Measurements from ENCODE around the gene PFKFB3.

The PFKFB3 gene

DNA sequence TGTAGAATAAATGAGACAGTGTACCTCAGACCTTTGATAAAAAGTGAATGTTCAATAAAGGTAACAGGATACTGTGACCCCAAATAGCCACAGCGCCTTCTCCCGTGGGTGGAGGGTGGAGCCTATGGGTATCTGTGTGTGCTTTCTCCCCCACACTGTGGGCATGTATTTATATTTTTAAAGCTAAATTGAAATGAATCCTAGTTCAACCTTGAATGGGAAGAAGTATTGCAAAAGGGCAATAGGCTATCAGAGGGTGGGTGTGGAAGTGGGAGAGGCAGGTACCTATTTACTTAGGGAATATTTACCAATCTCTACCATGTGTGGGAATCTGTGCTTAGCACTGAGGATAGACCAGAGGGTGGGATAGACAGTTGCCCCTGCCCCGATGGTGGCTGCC lies 68.9 kb downstream of the PFKFB3 start:
- no peak overlapping the region for H3K4me2 ChIP-seq
- TF ChIP-seq, protein P1, sequence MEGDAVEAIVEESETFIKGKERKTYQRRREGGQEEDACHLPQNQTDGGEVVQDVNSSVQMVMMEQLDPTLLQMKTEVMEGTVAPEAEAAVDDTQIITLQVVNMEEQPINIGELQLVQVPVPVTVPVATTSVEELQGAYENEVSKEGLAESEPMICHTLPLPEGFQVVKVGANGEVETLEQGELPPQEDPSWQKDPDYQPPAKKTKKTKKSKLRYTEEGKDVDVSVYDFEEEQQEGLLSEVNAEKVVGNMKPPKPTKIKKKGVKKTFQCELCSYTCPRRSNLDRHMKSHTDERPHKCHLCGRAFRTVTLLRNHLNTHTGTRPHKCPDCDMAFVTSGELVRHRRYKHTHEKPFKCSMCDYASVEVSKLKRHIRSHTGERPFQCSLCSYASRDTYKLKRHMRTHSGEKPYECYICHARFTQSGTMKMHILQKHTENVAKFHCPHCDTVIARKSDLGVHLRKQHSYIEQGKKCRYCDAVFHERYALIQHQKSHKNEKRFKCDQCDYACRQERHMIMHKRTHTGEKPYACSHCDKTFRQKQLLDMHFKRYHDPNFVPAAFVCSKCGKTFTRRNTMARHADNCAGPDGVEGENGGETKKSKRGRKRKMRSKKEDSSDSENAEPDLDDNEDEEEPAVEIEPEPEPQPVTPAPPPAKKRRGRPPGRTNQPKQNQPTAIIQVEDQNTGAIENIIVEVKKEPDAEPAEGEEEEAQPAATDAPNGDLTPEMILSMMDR (conservative IDR thresholded peaks at IDR 0.05; ENCODE audit: low read depth, low read length): no peak
- no peaks in the 10 kb centered on the region for H4K20me1 ChIP-seq (ENCODE audit: insufficient read depth)
- no peaks in the 10 kb centered on the region for H3K79me2 ChIP-seq (ENCODE audit: insufficient read depth, low read depth)
- H3K27ac ChIP-seq: no peak overlapping the region
- H3K4me1 ChIP-seq (ENCODE audit: low read depth, poor library complexity, severe bottlenecking): no peaks in the 10 kb centered on the region
- H3K36me3 ChIP-seq (ENCODE audit: insufficient read depth): no peaks in the 10 kb centered on the region
- no peak overlapping the region for H2AFZ ChIP-seq (ENCODE audit: low read depth)
- no peaks in the 10 kb centered on the region for H3K27me3 ChIP-seq (ENCODE audit: insufficient read depth, low read depth)
- H3K4me3 ChIP-seq (IDR thresholded peaks at IDR 0.05; ENCODE audit: insufficient read depth, low read depth, low read length): no peak overlapping the region
- H3K9ac ChIP-seq: no peak overlapping the region

DNA sequence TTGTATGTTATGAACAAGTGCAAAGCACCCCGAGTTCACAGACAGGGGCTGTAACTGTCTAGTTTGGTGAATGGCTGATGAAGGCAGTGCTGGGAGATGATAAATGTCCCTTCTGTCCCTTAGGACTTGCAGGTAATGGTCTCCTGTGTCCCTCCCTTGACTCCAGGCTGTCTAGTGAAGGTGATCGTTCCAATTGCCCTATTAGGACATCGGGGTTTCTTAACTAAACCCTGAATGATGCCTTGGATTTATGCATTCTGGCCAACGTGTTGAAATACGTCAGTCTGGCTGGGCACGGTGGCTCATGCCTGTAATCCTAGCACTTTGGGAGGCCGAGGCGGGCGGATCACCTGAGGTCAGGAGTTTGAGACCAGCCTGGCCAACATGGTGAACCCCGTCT lies 69.4 kb downstream of the PFKFB3 start:
- H3K4me2 ChIP-seq: no peak overlapping the region
- no peaks in the 10 kb centered on the region for H3K79me2 ChIP-seq (ENCODE audit: insufficient read depth, low read depth)
- H2AFZ ChIP-seq (ENCODE audit: low read depth): no peak overlapping the region
- TF ChIP-seq, protein P1 (conservative IDR thresholded peaks at IDR 0.05; ENCODE audit: low read depth, low read length): no peak
- H3K4me3 ChIP-seq (IDR thresholded peaks at IDR 0.05; ENCODE audit: insufficient read depth, low read depth, low read length): no peak overlapping the region
- H3K36me3 ChIP-seq (ENCODE audit: insufficient read depth): no peaks in the 10 kb centered on the region
- H3K4me1 ChIP-seq (ENCODE audit: low read depth, poor library complexity, severe bottlenecking): no peaks in the 10 kb centered on the region
- no peaks in the 10 kb centered on the region for H4K20me1 ChIP-seq (ENCODE audit: insufficient read depth)
- H3K27ac ChIP-seq: no peak overlapping the region
- H3K9ac ChIP-seq: no peak overlapping the region
- no peaks in the 10 kb centered on the region for H3K27me3 ChIP-seq (ENCODE audit: insufficient read depth, low read depth)

DNA sequence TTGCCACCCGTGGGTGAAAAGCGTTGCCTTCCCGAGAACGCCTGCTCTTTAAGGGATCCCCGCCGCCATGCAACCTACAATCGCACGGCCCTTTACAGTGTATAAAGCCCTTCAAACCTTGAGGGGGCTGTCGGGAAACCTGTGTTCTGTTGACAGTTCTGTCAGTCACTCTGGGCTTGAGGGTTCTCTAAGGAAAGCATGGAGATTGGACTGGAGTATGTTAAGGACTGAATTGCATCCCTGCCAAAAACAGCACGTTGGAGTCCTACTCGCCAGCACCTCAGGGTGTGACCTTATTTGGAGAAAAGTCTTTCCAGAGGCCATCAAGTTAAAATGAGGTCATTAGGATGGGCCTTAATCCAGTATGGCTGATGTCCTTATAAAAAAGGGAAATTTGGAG lies 70.6 kb downstream of the PFKFB3 start:
- H3K4me2 ChIP-seq: no peak overlapping the region

DNA sequence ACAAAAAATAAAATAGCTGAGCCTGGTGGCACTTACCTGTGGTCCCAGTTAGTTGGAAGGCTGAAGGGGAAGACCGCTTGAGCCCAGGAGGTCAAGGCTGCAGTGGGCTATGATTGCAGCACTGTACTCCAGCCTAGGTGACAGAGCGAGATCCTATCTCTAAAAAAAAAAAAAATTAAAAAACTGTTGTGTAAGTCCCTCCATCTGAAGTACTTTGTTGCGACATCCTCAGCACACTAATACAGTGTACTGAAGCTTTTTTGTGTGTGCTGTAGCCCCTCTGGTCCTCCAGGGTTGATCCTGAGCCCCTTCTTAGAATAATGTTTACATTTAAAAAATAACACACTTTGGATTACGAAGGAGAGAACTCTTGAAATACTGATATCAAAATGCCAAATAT lies 71.3 kb downstream of the PFKFB3 start:
- Histone ChIP-seq H3K4me3 (IDR thresholded peaks at IDR 0.05; ENCODE audit: insufficient read depth, low read depth, low read length) (no peak overlapping the region), H3K4me1 (ENCODE audit: low read depth, poor library complexity, severe bottlenecking) (no peaks in the 10 kb centered on the region), H3K36me3 (ENCODE audit: insufficient read depth) (no peaks in the 10 kb centered on the region), H3K79me2 (ENCODE audit: insufficient read depth, low read depth) (no peaks in the 10 kb centered on the region), H3K27me3 (ENCODE audit: insufficient read depth, low read depth) (no peaks in the 10 kb centered on the region), H3K27ac (no peak overlapping the region), H4K20me1 (ENCODE audit: insufficient read depth) (no peaks in the 10 kb centered on the region), H2AFZ (ENCODE audit: low read depth) (no peak overlapping the region), H3K9ac (no peak overlapping the region), H3K4me2 (no peak overlapping the region)
- TF ChIP-seq, protein P1 (conservative IDR thresholded peaks at IDR 0.05; ENCODE audit: low read depth, low read length): no peak

More for the DNA sequence above, 70.6 kb downstream of the PFKFB3 start:
- no peak overlapping the region for H3K9ac ChIP-seq
- H4K20me1 ChIP-seq (ENCODE audit: insufficient read depth): no peaks in the 10 kb centered on the region
- H3K27ac ChIP-seq: no peak overlapping the region
- H3K79me2 ChIP-seq (ENCODE audit: insufficient read depth, low read depth): no peaks in the 10 kb centered on the region
- H3K4me3 ChIP-seq (IDR thresholded peaks at IDR 0.05; ENCODE audit: insufficient read depth, low read depth, low read length): no peak overlapping the region
- H3K4me1 ChIP-seq (ENCODE audit: low read depth, poor library complexity, severe bottlenecking): no peaks in the 10 kb centered on the region
- TF ChIP-seq, protein P1 (conservative IDR thresholded peaks at IDR 0.05; ENCODE audit: low read depth, low read length): no peak
- H3K27me3 ChIP-seq (ENCODE audit: insufficient read depth, low read depth): no peaks in the 10 kb centered on the region
- no peaks in the 10 kb centered on the region for H3K36me3 ChIP-seq (ENCODE audit: insufficient read depth)
- H2AFZ ChIP-seq (ENCODE audit: low read depth): no peak overlapping the region
